ENCODE data around the gene SPRR2D. TPM values are rescaled to one million over a fixed set of nuclear protein-coding genes. Genes with fewer than 3 reads are reported as not detected.

The SPRR2D gene
- total RNA-seq, 5 donors from 2014 or later (not counting 1 experiment from before 2014, with no cell fraction given): not detected

DNA sequence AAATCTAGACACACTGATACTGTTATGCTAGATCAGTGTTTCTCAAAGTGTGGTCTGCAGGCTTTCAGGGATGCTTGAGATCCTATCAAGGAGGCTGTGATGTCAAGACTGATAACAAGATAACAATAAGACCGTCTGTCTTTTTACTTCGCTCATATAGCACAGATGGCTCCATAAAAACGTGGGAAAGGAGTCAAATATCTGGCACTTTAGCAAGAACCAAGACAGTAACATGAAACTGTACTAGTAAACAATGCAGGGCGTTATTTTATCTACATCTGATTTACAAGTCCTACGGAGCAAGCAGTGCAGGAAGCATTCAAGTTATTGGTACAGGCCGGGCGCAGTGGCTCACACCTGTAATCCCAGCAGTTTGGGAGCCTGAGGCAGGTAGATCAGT is 43.0 kb downstream of the SPRR2D start:
- Mint-ChIP-seq H3K27me3 (peaks cover 24 to 29% of the 10 kb centered on the region in 2 donors), H3K4me1 (no peaks in the 10 kb centered on the region), H3K4me3 (no peak overlapping the region), H3K9me3 (peaks cover 0 to 7% (median 0%) of the 10 kb centered on the region in 3 donors), H3K36me3 (no peaks in the 10 kb centered on the region), H3K27ac (no peak overlapping the region)
- DNase-seq (no peak), ATAC-seq (replicated peaks in 1 of 4) (no peak)
- WGBS (ENCODE audit: insufficient coverage): 50% methylated on average over 7 of the region's 7 CpGs
- Histone ChIP-seq H3K27me3 (replicated peaks in 1 of 2; ENCODE audit: control insufficient read depth in 2 of 2, extremely low read depth in 1 of 2, insufficient read depth in 2 of 2, low read length in 1 of 2) (peaks cover 2 to 12% of the 10 kb centered on the region in 2 experiments), H3K4me3 (ENCODE audit: control insufficient read depth in 1 of 2, extremely low read depth in 1 of 2, low read length in 1 of 2) (no peak overlapping the region), H3K36me3 (ENCODE audit: control insufficient read depth in 2 of 2, extremely low read depth in 1 of 2, insufficient read depth in 1 of 2, low read length in 1 of 2) (no peaks in the 10 kb centered on the region), H3K4me1 (ENCODE audit: control insufficient read depth in 1 of 2, extremely low read depth in 1 of 2, insufficient read depth in 2 of 2, low read length in 2 of 2) (no peaks in the 10 kb centered on the region), H3K27ac (ENCODE audit: low read length) (no peak overlapping the region), H3K9me3 (no peaks in the 10 kb centered on the region)
- ChIA-PET POLR2A (no interaction called here), CTCF (no interaction called here)

DNA sequence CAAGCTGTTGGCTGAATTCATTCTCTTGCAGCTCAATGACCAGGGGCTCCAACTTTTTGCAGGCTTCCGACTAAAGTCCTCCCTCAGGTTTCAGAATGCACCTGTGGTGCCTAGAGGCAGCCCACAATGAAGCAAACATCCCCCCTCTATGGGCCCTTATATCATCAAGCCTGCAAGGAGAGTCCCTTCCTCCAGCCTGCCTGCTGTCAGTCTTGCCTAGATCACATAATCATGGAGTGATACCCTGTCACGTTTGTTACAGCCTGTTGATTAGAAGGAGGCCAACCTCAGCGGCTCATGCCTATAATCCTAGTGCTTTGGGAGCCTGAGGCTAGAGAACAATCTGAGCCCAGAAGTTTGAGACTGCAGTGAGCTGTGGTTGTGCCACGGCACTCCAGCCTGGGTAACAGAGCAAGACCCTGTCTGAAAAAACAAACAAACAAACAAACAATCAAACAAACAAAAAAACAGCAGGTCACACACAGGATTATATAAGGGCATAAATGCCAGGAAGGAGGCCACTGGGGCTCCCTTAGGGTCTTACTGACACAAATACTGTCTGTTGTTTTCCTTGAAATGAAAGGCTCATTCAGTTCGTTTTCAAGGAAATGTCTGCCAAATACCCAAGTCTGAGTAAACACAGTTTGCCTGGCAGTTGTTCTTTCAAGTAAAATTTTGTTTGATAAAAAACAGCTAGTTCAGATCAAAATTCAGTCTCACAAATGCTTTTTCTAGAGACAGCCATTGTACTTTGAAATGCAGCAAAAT is 44.1 kb downstream of the SPRR2D start:
- no peaks in the 10 kb centered on the region for H3K4me1 Mint-ChIP-seq
- H3K36me3 Mint-ChIP-seq: no peaks in the 10 kb centered on the region
- peaks cover 0 to 7% (median 0%) of the 10 kb centered on the region in 3 donors for H3K9me3 Mint-ChIP-seq
- Histone ChIP-seq H3K27ac (ENCODE audit: low read length) (no peak overlapping the region), H3K36me3 (ENCODE audit: control insufficient read depth in 2 of 2, extremely low read depth in 1 of 2, insufficient read depth in 1 of 2, low read length in 1 of 2) (no peaks in the 10 kb centered on the region), H3K9me3 (no peaks in the 10 kb centered on the region), H3K4me3 (ENCODE audit: control insufficient read depth in 1 of 2, extremely low read depth in 1 of 2, low read length in 1 of 2) (no peak overlapping the region), H3K4me1 (ENCODE audit: control insufficient read depth in 1 of 2, extremely low read depth in 1 of 2, insufficient read depth in 2 of 2, low read length in 2 of 2) (no peaks in the 10 kb centered on the region), H3K27me3 (replicated peaks in 1 of 2; ENCODE audit: control insufficient read depth in 2 of 2, extremely low read depth in 1 of 2, insufficient read depth in 2 of 2, low read length in 1 of 2) (peaks cover 2 to 17% of the 10 kb centered on the region in 2 experiments)
- ATAC-seq (replicated peaks in 1 of 4): no peak
- 61% methylated on average over 3 of the region's 5 CpGs for WGBS (ENCODE audit: insufficient coverage)
- DNase-seq: no peak
- no peak overlapping the region for H3K4me3 Mint-ChIP-seq
- POLR2A ChIA-PET: no interaction called here
- H3K27ac Mint-ChIP-seq: no peak overlapping the region
- CTCF ChIA-PET: no interaction called here
- H3K27me3 Mint-ChIP-seq: peaks cover 29% of the 10 kb centered on the region in 2 donors

DNA sequence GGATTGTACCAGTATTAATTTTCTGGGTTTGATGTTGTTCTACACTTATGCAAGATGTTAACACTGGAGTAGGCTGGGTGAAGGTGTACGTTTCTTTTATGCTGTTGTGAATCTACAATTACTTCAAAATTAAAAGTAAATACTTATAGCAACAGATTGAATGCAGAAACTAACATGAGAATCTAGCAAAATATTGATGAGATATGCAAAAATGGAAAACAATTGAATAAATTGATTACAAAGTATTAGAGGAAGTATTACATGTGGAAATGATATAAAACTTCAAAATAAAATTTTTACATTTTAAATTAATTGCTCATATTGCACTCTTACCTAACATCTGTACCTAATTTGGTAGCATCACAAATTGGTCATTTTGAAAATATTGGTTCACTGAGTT is 45.1 kb downstream of the SPRR2D start:
- POLR2A ChIA-PET: no interaction called here
- DNase-seq: no peak
- H3K4me1 ChIP-seq (ENCODE audit: control insufficient read depth in 1 of 2, extremely low read depth in 1 of 2, insufficient read depth in 2 of 2, low read length in 2 of 2): no peaks in the 10 kb centered on the region
- no peak overlapping the region for H3K27ac Mint-ChIP-seq
- H3K4me3 Mint-ChIP-seq: no peak overlapping the region
- no CpG with 5 or more reads among the region's 1 CpG for WGBS (ENCODE audit: insufficient coverage)
- no peaks in the 10 kb centered on the region for H3K9me3 ChIP-seq
- peaks cover 0 to 7% (median 0%) of the 10 kb centered on the region in 3 donors for H3K9me3 Mint-ChIP-seq
- peaks cover 29% of the 10 kb centered on the region in 2 donors for H3K27me3 Mint-ChIP-seq
- H3K4me3 ChIP-seq (ENCODE audit: control insufficient read depth in 1 of 2, extremely low read depth in 1 of 2, low read length in 1 of 2): no peak overlapping the region
- no peaks in the 10 kb centered on the region for H3K36me3 Mint-ChIP-seq
- H3K27me3 ChIP-seq (replicated peaks in 1 of 2; ENCODE audit: control insufficient read depth in 2 of 2, extremely low read depth in 1 of 2, insufficient read depth in 2 of 2, low read length in 1 of 2): peaks cover 2 to 17% of the 10 kb centered on the region in 2 experiments
- CTCF ChIA-PET: no interaction called here
- no peak for ATAC-seq (replicated peaks in 1 of 4)
- H3K27ac ChIP-seq (ENCODE audit: low read length): no peak overlapping the region
- H3K4me1 Mint-ChIP-seq: no peaks in the 10 kb centered on the region
- no peaks in the 10 kb centered on the region for H3K36me3 ChIP-seq (ENCODE audit: control insufficient read depth in 2 of 2, extremely low read depth in 1 of 2, insufficient read depth in 1 of 2, low read length in 1 of 2)

DNA sequence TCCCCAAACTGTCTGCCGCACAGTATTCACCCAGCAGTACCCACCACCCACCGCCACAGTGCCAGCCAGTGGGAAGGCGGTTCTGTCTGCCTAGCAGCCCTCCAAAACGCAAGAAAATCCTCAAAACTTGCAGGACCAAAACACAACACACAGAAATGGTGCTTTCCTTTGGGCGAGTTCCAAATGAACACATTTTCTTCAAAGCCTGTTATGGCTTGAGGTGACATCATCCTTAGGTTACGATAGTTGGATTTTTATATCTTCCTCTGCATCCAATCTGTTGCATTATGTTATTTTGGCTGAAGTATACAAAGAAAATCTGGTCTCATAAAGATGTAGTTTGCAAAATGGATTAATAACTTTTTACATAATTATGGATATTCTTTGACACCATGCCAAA is 47.7 kb downstream of the SPRR2D start:
- Histone ChIP-seq H3K27me3 (replicated peaks in 1 of 2; ENCODE audit: control insufficient read depth in 2 of 2, extremely low read depth in 1 of 2, insufficient read depth in 2 of 2, low read length in 1 of 2) (peaks cover 2 to 13% of the 10 kb centered on the region in 2 experiments), H3K27ac (ENCODE audit: low read length) (no peak overlapping the region), H3K4me1 (ENCODE audit: control insufficient read depth in 1 of 2, extremely low read depth in 1 of 2, insufficient read depth in 2 of 2, low read length in 2 of 2) (no peaks in the 10 kb centered on the region), H3K36me3 (ENCODE audit: control insufficient read depth in 2 of 2, extremely low read depth in 1 of 2, insufficient read depth in 1 of 2, low read length in 1 of 2) (no peaks in the 10 kb centered on the region), H3K4me3 (ENCODE audit: control insufficient read depth in 1 of 2, extremely low read depth in 1 of 2, low read length in 1 of 2) (no peak overlapping the region), H3K9me3 (no peaks in the 10 kb centered on the region)
- Mint-ChIP-seq H3K36me3 (no peaks in the 10 kb centered on the region), H3K4me3 (no peak overlapping the region), H3K27me3 (peaks cover 16 to 31% of the 10 kb centered on the region in 2 donors), H3K4me1 (no peaks in the 10 kb centered on the region), H3K27ac (no peak overlapping the region), H3K9me3 (peaks cover 0 to 7% (median 0%) of the 10 kb centered on the region in 3 donors)
- no peak for DNase-seq
- ATAC-seq (replicated peaks in 1 of 4): no peak
- WGBS (ENCODE audit: insufficient coverage): 76% methylated on average over 4 of the region's 6 CpGs
- CTCF ChIA-PET: no interaction called here
- POLR2A ChIA-PET: no interaction called here

Other genes starting within 250 kb of the SPRR2D start
- gene LCE1D, start 244.4 kb downstream of the SPRR2D start, total RNA-seq: not detected
- gene LCE1C, start 234.5 kb downstream of the SPRR2D start, total RNA-seq: not detected
- gene LCE1B, start 229.1 kb downstream of the SPRR2D start, total RNA-seq: not detected
- not detected for gene LCE1A, start 213.6 kb downstream of the SPRR2D start, total RNA-seq
- not detected for gene LCE6A, start 198.3 kb downstream of the SPRR2D start, total RNA-seq
- not detected for gene LCE7A, start 181.1 kb downstream of the SPRR2D start, total RNA-seq
- not detected for gene SMCP, start 162.8 kb downstream of the SPRR2D start, total RNA-seq
- gene IVL, start 132.6 kb downstream of the SPRR2D start, total RNA-seq: not detected
- not detected for gene SPRR5, start 93.9 kb downstream of the SPRR2D start, total RNA-seq
- gene SPRR4, start 70.5 kb downstream of the SPRR2D start, total RNA-seq: not detected
- gene SPRR1A, start 57.0 kb downstream of the SPRR2D start, total RNA-seq: not detected
- not detected for gene SPRR3, start 39.4 kb downstream of the SPRR2D start, total RNA-seq
- gene SPRR1B, start 9.9 kb downstream of the SPRR2D start, total RNA-seq: not detected
- not detected for gene SPRR2A, start 16.4 kb upstream of the SPRR2D start, total RNA-seq
- gene SPRR2B, start 30.5 kb upstream of the SPRR2D start, total RNA-seq: not detected
- gene SPRR2E, start 53.4 kb upstream of the SPRR2D start, total RNA-seq: not detected
- gene SPRR2F, start 72.4 kb upstream of the SPRR2D start, total RNA-seq: not detected
- gene SPRR2G, start 109.8 kb upstream of the SPRR2D start, total RNA-seq: not detected
- gene LELP1, start 162.3 kb upstream of the SPRR2D start, total RNA-seq: not detected
- not detected for gene PRR9, start 176.5 kb upstream of the SPRR2D start, total RNA-seq
- gene LORICRIN, start 218.6 kb upstream of the SPRR2D start, total RNA-seq: under 1 TPM in 1 of 5 donors, not detected in 4; 0.20 TPM